PC-9 (cell line): ENCODE results near the gene CCDC33.

Experiments
- EZH2 ChIP-seq: fragments of 200-600 bp; sonication (generic); IDR thresholded peaks from 2 replicates; pipeline ENCODE4 v1.8.0; 2017; ENCODE audit warnings: antibody characterized with exemption, low read depth
- TF ChIP-seq, protein P1 (sequence below): fragments of 200-600 bp; sonication (generic); conservative IDR thresholded peaks from 2 replicates; pipeline ENCODE4 v1.6.1; 2017; ENCODE audit warnings: mixed run types, antibody characterized with exemption, mild to moderate bottlenecking, moderate library complexity

DNA sequence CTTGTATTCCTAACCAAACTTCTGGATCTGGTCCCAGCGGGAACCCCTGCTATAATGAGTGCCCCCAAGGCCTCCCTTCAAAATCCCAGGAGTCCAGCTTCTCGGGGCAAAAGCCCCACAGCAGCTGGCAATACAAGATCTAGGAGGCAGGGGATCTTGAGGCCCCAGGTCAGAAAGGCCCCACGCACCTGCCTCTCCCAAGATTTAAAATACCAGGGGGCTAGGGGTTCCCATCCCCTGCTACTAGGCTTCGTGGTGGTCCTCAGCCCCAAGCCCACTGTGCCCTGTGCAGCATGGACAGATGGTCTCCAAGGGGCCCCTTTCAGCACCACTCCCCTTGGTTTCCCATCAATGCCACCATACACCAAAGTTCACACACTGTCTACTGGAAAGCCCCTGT, 147.2 kb downstream of the CCDC33 start:
- TF ChIP-seq, protein P1, sequence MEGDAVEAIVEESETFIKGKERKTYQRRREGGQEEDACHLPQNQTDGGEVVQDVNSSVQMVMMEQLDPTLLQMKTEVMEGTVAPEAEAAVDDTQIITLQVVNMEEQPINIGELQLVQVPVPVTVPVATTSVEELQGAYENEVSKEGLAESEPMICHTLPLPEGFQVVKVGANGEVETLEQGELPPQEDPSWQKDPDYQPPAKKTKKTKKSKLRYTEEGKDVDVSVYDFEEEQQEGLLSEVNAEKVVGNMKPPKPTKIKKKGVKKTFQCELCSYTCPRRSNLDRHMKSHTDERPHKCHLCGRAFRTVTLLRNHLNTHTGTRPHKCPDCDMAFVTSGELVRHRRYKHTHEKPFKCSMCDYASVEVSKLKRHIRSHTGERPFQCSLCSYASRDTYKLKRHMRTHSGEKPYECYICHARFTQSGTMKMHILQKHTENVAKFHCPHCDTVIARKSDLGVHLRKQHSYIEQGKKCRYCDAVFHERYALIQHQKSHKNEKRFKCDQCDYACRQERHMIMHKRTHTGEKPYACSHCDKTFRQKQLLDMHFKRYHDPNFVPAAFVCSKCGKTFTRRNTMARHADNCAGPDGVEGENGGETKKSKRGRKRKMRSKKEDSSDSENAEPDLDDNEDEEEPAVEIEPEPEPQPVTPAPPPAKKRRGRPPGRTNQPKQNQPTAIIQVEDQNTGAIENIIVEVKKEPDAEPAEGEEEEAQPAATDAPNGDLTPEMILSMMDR = no peak
- TF ChIP-seq EZH2 = no peak
